Endothelial cell of umbilical vein (primary cell): Measurements from ENCODE around the gene USP35. TPM values are rescaled to one million over a fixed set of nuclear protein-coding genes. Genes with fewer than 3 reads are reported as not detected.

Experiments
- BruUV-seq: library from RNA; stranded (reverse); fragments of 400-500 nt; replicated peaks from 2 replicates; lab custom pipeline; 2021; lab: Mats Ljungman, UMichigan
- CTCF ChIA-PET: fragments of 300-600, 350-600 bp; sonication (Branson Sonifier 250); formaldehyde crosslinking; loops from one replicate; lab custom pipeline; 2021; ENCODE audit warnings: antibody characterized with exemption, inconsistent platforms; lab: Charles Lee
- POLR2A ChIA-PET: fragments of 300-600, 350-600 bp; sonication (Branson Sonifier 250); formaldehyde crosslinking; loops from one replicate; lab custom pipeline; 2021; ENCODE audit warnings: antibody characterized with exemption, inconsistent platforms; lab: Charles Lee
- DNase-seq: peaks from one replicate; pipeline ENCODE4 v3.0.0-alpha.2; 2011; ENCODE audit warnings: low read depth, low spot score
- FAIRE-seq: peaks from 2 replicates; lab custom pipeline; 2011; peaks lifted over from hg19 to GRCh38; lab: Jason Lieb, UNC
- H2AFZ ChIP-seq: 2 replicates; pipeline ENCODE4 v1.6.0; 2012; ENCODE audit warnings: low read depth, low read length, control low read depth, inconsistent platforms
- H3K27ac ChIP-seq: 2 replicates; pipeline ENCODE4 v1.5.1; 2011; ENCODE audit warnings: low read depth, mild to moderate bottlenecking, control low read depth, low read length, moderate library complexity; ENCODE audit not compliant: insufficient read depth
- H3K27me3 ChIP-seq, 2 experiments: 2 replicates each; pipeline versions ENCODE4 v1.6.0 to v1.6.1; 2011; ENCODE audit warnings: low read length in 2 of 2, mixed read lengths in 1 of 2; ENCODE audit not compliant: control insufficient read depth in 2 of 2, insufficient read depth in 2 of 2
- H3K36me3 ChIP-seq, 2 experiments: 2 replicates in 1 of 2; 3 replicates in 1 of 2; pipeline ENCODE4 v1.5.1; 2011; ENCODE audit warnings: low read length in 2 of 2, mild to moderate bottlenecking in 1 of 2, moderate library complexity in 1 of 2; ENCODE audit not compliant: control insufficient read depth in 2 of 2, insufficient read depth in 2 of 2; ENCODE audit errors: extremely low read depth in 1 of 2
- H3K4me1 ChIP-seq: 3 replicates; pipeline ENCODE4 v1.5.1; 2011; ENCODE audit warnings: mild to moderate bottlenecking, low read length; ENCODE audit not compliant: control insufficient read depth, insufficient read depth; ENCODE audit errors: extremely low read depth
- H3K4me2 ChIP-seq: 2 replicates; pipeline ENCODE4 v1.6.1; 2011; ENCODE audit warnings: low read length, control low read depth, mixed read lengths; ENCODE audit not compliant: insufficient read depth
- H3K4me3 ChIP-seq, 3 experiments: fragments of 200-600 bp in 1 of 3; sonication (generic), shearing (Covaris generic) in 1 of 3; replicated peaks in 1 of 3; 2 replicates each; pipeline ENCODE4 v1.5.1; 2011 to 2016; ENCODE audit warnings: control low read depth in 3 of 3, low read length in 3 of 3, mild to moderate bottlenecking in 2 of 3, inconsistent platforms in 1 of 3, low read depth in 1 of 3, moderate library complexity in 1 of 3; ENCODE audit not compliant: insufficient read depth in 1 of 3
- H3K79me2 ChIP-seq: 2 replicates; pipeline ENCODE4 v1.6.0; 2012; ENCODE audit warnings: low read length, inconsistent platforms; ENCODE audit not compliant: control insufficient read depth, insufficient read depth
- H3K9ac ChIP-seq: replicated peaks from 2 replicates; pipeline ENCODE3; 2011; ENCODE audit warnings: low read length, control low read depth; ENCODE audit not compliant: insufficient read depth; ENCODE audit errors: extremely low read depth
- H3K9me1 ChIP-seq: replicated peaks from 3 replicates; pipeline ENCODE4 v1.6.0; 2011; ENCODE audit warnings: mild to moderate bottlenecking, low read length; ENCODE audit not compliant: control insufficient read depth, insufficient read depth; ENCODE audit errors: extremely low read depth
- H3K9me3 ChIP-seq: replicated peaks from 2 replicates; pipeline ENCODE4 v1.5.1; 2012; ENCODE audit warnings: low read length, inconsistent platforms; ENCODE audit not compliant: control insufficient read depth, insufficient read depth
- H4K20me1 ChIP-seq: replicated peaks from 2 replicates; pipeline ENCODE3; 2011; ENCODE audit warnings: mild to moderate bottlenecking, low read length; ENCODE audit not compliant: control insufficient read depth, insufficient read depth; ENCODE audit errors: extremely low read depth
- CTCF ChIP-seq, 2 donors: IDR thresholded peaks; 1 replicate in 1 of 2; 2 replicates in 1 of 2; pipeline ENCODE4 v1.5.1; 2011; ENCODE audit warnings: low read length in 2 of 2, mild to moderate bottlenecking in 2 of 2, moderate library complexity in 2 of 2, control low read depth in 1 of 2, inconsistent platforms in 1 of 2, low read depth in 1 of 2; ENCODE audit not compliant: insufficient read depth in 1 of 2; ENCODE audit errors: extremely low read depth in 1 of 2
- EZH2 ChIP-seq: IDR thresholded peaks from 2 replicates; pipeline ENCODE4 v1.6.1; 2012; ENCODE audit warnings: borderline replicate concordance, low read depth, mild to moderate bottlenecking, moderate library complexity, low read length, inconsistent platforms; ENCODE audit not compliant: severe bottlenecking
- FOS ChIP-seq: IDR thresholded peaks from 2 replicates; pipeline ENCODE4 v1.6.1; 2011; ENCODE audit warnings: mild to moderate bottlenecking, low read length, moderate library complexity, borderline replicate concordance; ENCODE audit not compliant: insufficient read depth
- GATA2 ChIP-seq: IDR thresholded peaks from 2 replicates; pipeline ENCODE4 v1.7.0; 2011; ENCODE audit warnings: low read depth, mild to moderate bottlenecking, moderate library complexity, mixed read lengths, low read length; ENCODE audit not compliant: insufficient read length, insufficient read depth
- JUN ChIP-seq: IDR thresholded peaks from 2 replicates; pipeline ENCODE4 v1.6.1; 2011; ENCODE audit warnings: borderline replicate concordance, low read depth; ENCODE audit not compliant: insufficient read length, insufficient read depth
- MAX ChIP-seq: IDR thresholded peaks from 2 replicates; pipeline ENCODE4 v1.6.1; 2011; ENCODE audit not compliant: insufficient read depth, insufficient read length
- MYC ChIP-seq: IDR thresholded peaks from one replicate; pipeline ENCODE4 v1.6.1; 2011; ENCODE audit warnings: mild to moderate bottlenecking, low read depth, low read length
- POLR2A ChIP-seq: IDR thresholded peaks from 2 replicates; pipeline ENCODE4 v1.6.1; 2012; ENCODE audit warnings: low read depth, mild to moderate bottlenecking, control low read depth, low read length
- POLR2AphosphoS5 ChIP-seq: IDR thresholded peaks from 2 replicates; pipeline ENCODE4 v1.6.1; 2012; ENCODE audit warnings: low read depth, mild to moderate bottlenecking, control low read depth, low read length, moderate library complexity; ENCODE audit not compliant: insufficient read depth
- dilution Hi-C: fragments of 300-500 bp; cut with MboI; formaldehyde crosslinking; loops from one replicate; pipeline ENCODE4 v1.15.0; 2019; ENCODE audit warnings: low sequenced_read_pairs; ENCODE audit not compliant: extremely low pct_ligation_motif_present
- intact Hi-C: fragments of 100-400 bp; cut with micrococcal nuclease; formaldehyde crosslinking; loops from one replicate; pipeline ENCODE4 v1.10.0; 2022
- polyA plus RNA-seq, 4 experiments: library from polyadenylated mRNA; depleted of rRNA in 3 of 4; stranded (reverse) in 3 of 4; unstranded in 1 of 4; fragments of >200 nt; gene quantifications; 2 replicates each; pipeline versions ENCODE4 v1.2.1 to v1.2.3, GENCODE V29; 2011 to 2012; ENCODE audit warnings: missing spikeins in 1 of 4
- total RNA-seq: library from RNA; stranded (reverse); gene quantifications from 2 replicates; pipeline ENCODE4 v1.2.3, GENCODE V29; 2021

Gene USP35
- total and polyA plus RNA-seq, 2 donors (not counting 3 experiments of a cell fraction or from before 2014, with no cell fraction given), result 8.9 to 12.4 TPM

GRCh38 chr11:78140392-78141077 is 48.2 kb upstream of the USP35 start:
- TF ChIP-seq FOS (no peak), CTCF (IDR thresholded peaks at IDR 0.05; ENCODE audit: extremely low read depth in 1 of 2, insufficient read depth in 1 of 2, low read depth in 1 of 2, low read length in 2 of 2) (no peak), JUN (no peak), EZH2 (no peak), POLR2AphosphoS5 (no peak), MYC (no peak), GATA2 (no peak), POLR2A (no peak), MAX (no peak)
- BruUV-seq, result no TSS peak
- Histone ChIP-seq H3K9me3 (no peaks in the 10 kb centered on the region), H3K4me1 (peaks cover 15% of the 10 kb centered on the region), H2AFZ (no peak overlapping the region), H3K9me1 (no peaks in the 10 kb centered on the region), H3K27me3 (no peaks in the 10 kb centered on the region), H3K4me2 (peak overlapping the region; percentile 83), H3K36me3 (no peaks in the 10 kb centered on the region), H3K27ac (no peak overlapping the region), H3K9ac (no peak overlapping the region), H4K20me1 (no peaks in the 10 kb centered on the region), H3K4me3 (peak overlapping the region in 2 of 3 experiments; percentile 69 to 84), H3K79me2 (peaks cover 7% of the 10 kb centered on the region)
- intact Hi-C loops, result no loop called here
- FAIRE-seq, result no peak
- POLR2A ChIA-PET, result interaction anchor here (1.9 kb wide), 1 partner anchor 9 kb away, joined by 6 read pairs; no protein-coding TSS in a partner anchor
- DNase-seq, result no peak
- dilution Hi-C loops, result no loop called here
- CTCF ChIA-PET, result interaction anchor here (1.9 to 2.5 kb wide), 3 partner anchors 9 to 424 kb away, joined by 6 to 14 read pairs (median 9); partner anchors contain the start of genes KCTD21 and USP35
